CD14-positive monocyte (primary cell): ENCODE data around the gene DLEC1. TPM values are rescaled to one million over a fixed set of nuclear protein-coding genes. Genes with fewer than 3 reads are reported as not detected.

ENCODE experiments used
- DNase-seq, 3 donors: peaks; one replicate each; pipeline ENCODE4 v3.0.0-alpha.2; 2011 to 2022
- H2AFZ ChIP-seq: 2 replicates; pipeline ENCODE4 v1.6.0; 2012; ENCODE audit warnings: mild to moderate bottlenecking, low read depth, low read length, inconsistent platforms; ENCODE audit not compliant: insufficient read depth, poor library complexity, severe bottlenecking
- H3K27ac ChIP-seq, 2 donors: 1 replicate in 1 of 2; 2 replicates in 1 of 2; pipeline ENCODE4 v1.5.1; 2012 to 2013; ENCODE audit warnings: low read length in 2 of 2, control low read depth in 1 of 2, inconsistent platforms in 1 of 2, low read depth in 1 of 2, mild to moderate bottlenecking in 1 of 2
- H3K27me3 ChIP-seq, 2 donors: one replicate each; pipeline versions ENCODE4 v1.6.0 to v1.6.1; 2011 to 2013; ENCODE audit warnings: low read length in 2 of 2; ENCODE audit not compliant: control insufficient read depth in 2 of 2, insufficient read depth in 2 of 2
- H3K36me3 ChIP-seq, 2 donors: replicated peaks in 1 of 2; 1 replicate in 1 of 2; 2 replicates in 1 of 2; pipeline versions ENCODE4 v1.5.1 to v1.6.1; 2012 to 2013; ENCODE audit warnings: low read length in 2 of 2, control low read depth in 1 of 2, inconsistent platforms in 1 of 2, mild to moderate bottlenecking in 1 of 2; ENCODE audit not compliant: insufficient read depth in 2 of 2, control insufficient read depth in 1 of 2
- H3K4me1 ChIP-seq, 2 donors: 1 replicate in 1 of 2; 2 replicates in 1 of 2; pipeline versions ENCODE4 v1.5.1 to v1.6.1; 2012 to 2013; ENCODE audit warnings: low read length in 2 of 2, control low read depth in 1 of 2, inconsistent platforms in 1 of 2, mild to moderate bottlenecking in 1 of 2, moderate library complexity in 1 of 2; ENCODE audit not compliant: insufficient read depth in 2 of 2, control insufficient read depth in 1 of 2
- H3K4me2 ChIP-seq: replicated peaks from 2 replicates; pipeline ENCODE3; 2012; ENCODE audit warnings: low read length, moderate library complexity, mild to moderate bottlenecking; ENCODE audit not compliant: poor library complexity, severe bottlenecking; ENCODE audit errors: extremely low read depth
- H3K4me3 ChIP-seq, 3 experiments: fragments of 200-600 bp in 1 of 3; sonication (generic) in 1 of 3; replicated peaks in 1 of 3; 1 replicate in 2 of 3; 2 replicates in 1 of 3; pipeline ENCODE4 v1.5.1; 2011 to 2013; ENCODE audit warnings: low read length in 3 of 3, mild to moderate bottlenecking in 3 of 3, control low read depth in 2 of 3, low read depth in 2 of 3, inconsistent platforms in 1 of 3, moderate library complexity in 1 of 3
- H3K79me2 ChIP-seq: 2 replicates; pipeline ENCODE4 v1.6.0; 2012; ENCODE audit warnings: mild to moderate bottlenecking, control low read depth, inconsistent platforms, low read length, moderate library complexity; ENCODE audit not compliant: insufficient read depth
- H3K9ac ChIP-seq: 2 replicates; pipeline ENCODE4 v1.6.0; 2017; ENCODE audit warnings: low read length, mild to moderate bottlenecking; ENCODE audit not compliant: insufficient read depth, poor library complexity, severe bottlenecking
- H3K9me3 ChIP-seq, 2 donors: replicated peaks in 1 of 2; 1 replicate in 1 of 2; 2 replicates in 1 of 2; pipeline versions ENCODE4 v1.5.1 to v1.6.1; 2012 to 2013; ENCODE audit warnings: low read length in 2 of 2, control low read depth in 1 of 2; ENCODE audit not compliant: control insufficient read depth in 1 of 2, insufficient read depth in 1 of 2
- H4K20me1 ChIP-seq: 2 replicates; pipeline ENCODE4 v1.6.0; 2012; ENCODE audit warnings: mild to moderate bottlenecking, low read length, control low read depth, moderate library complexity; ENCODE audit not compliant: insufficient read depth
- H3K27ac Mint-ChIP-seq, 7 donors: one replicate each; pipeline ENCODE4 v1.8.0; 2020; ENCODE audit warnings: mild to moderate bottlenecking in 7 of 7, mixed read lengths in 7 of 7, moderate library complexity in 6 of 7, inconsistent platforms in 2 of 7
- H3K27me3 Mint-ChIP-seq, 3 donors: one replicate each; pipeline ENCODE4 v1.8.0; 2021 to 2022; ENCODE audit warnings: low read depth in 3 of 3, mild to moderate bottlenecking in 3 of 3, mixed read lengths in 3 of 3, moderate library complexity in 3 of 3, inconsistent platforms in 1 of 3
- H3K36me3 Mint-ChIP-seq, 2 donors: one replicate each; pipeline ENCODE4 v1.8.0; 2020; ENCODE audit warnings: mixed read lengths in 2 of 2, inconsistent platforms in 1 of 2, mild to moderate bottlenecking in 1 of 2
- H3K4me1 Mint-ChIP-seq: one replicate; pipeline ENCODE4 v1.8.0; 2020; ENCODE audit warnings: mild to moderate bottlenecking, mixed read lengths
- H3K4me3 Mint-ChIP-seq, 2 donors: one replicate each; pipeline ENCODE4 v1.8.0; 2020; ENCODE audit warnings: mild to moderate bottlenecking in 2 of 2, mixed read lengths in 2 of 2, moderate library complexity in 1 of 2
- H3K9me3 Mint-ChIP-seq, 7 donors: one replicate each; pipeline ENCODE4 v1.8.0; 2020 to 2022; ENCODE audit warnings: mixed read lengths in 7 of 7, mild to moderate bottlenecking in 6 of 7, moderate library complexity in 6 of 7, inconsistent platforms in 2 of 7
- CTCF ChIP-seq: fragments of 200-600 bp; IDR thresholded peaks from one replicate; pipeline ENCODE4 v1.8.0; 2022; ENCODE audit warnings: antibody characterized with exemption, mild to moderate bottlenecking
- WGBS: methylation state at CpG from one replicate; pipeline ENCODE4 v1.1.5; 2013; ENCODE audit warnings: missing lambda C conversion rate; ENCODE audit not compliant: insufficient coverage; 5-methylcytosine and 5-hydroxymethylcytosine counted together
- intact Hi-C, 2 donors: fragments of 100-400 bp; cut with micrococcal nuclease; formaldehyde crosslinking; loops; one replicate each; pipeline versions ENCODE4 v1.15.0 to v1.15.1; 2023
- polyA plus RNA-seq, 3 donors: library from polyadenylated mRNA; depleted of rRNA in 1 of 3; unstranded in 2 of 3; stranded (reverse) in 1 of 3; fragments of 300-500 nt in 2 of 3; fragments of >200 nt in 1 of 3; fragmentation: Illumina TruSeq in 2 of 3; gene quantifications; 1 replicate in 2 of 3; 2 replicates in 1 of 3; pipeline ENCODE4 v1.2.3, GENCODE V29; 2012 to 2021

Gene DLEC1
- polyA plus RNA-seq, 3 donors: 0.11 to 0.81 (median 0.14) TPM

- peaks cover 53 to 65% of the 10 kb centered on the region in 2 donors for H3K4me1 ChIP-seq
- Mint-ChIP-seq H3K4me3 (peak overlapping the region; percentile 92 to 97), H3K27ac (peak overlapping the region; percentile 95 to 99 (median 97)), H3K36me3 (peaks cover 16 to 24% of the 10 kb centered on the region in 2 donors), H3K27me3 (peaks cover 1 to 3% (median 2%) of the 10 kb centered on the region in 3 donors), H3K9me3 (no peaks in the 10 kb centered on the region), H3K4me1 (peaks cover 63% of the 10 kb centered on the region)
- peak overlapping the region; percentile 91 for H2AFZ ChIP-seq
- no peaks in the 10 kb centered on the region for H3K27me3 ChIP-seq
- DNase-seq: no peak
- peaks cover 6 to 15% of the 10 kb centered on the region in 2 donors for H3K36me3 ChIP-seq
- no peak for TF ChIP-seq CTCF
- peak overlapping the region; percentile 94 for H3K27ac ChIP-seq
- WGBS: no CpG with 5 or more reads among the region's 2 CpGs
- H3K9ac ChIP-seq: peak overlapping the region; percentile 85
- H3K9me3 ChIP-seq: no peaks in the 10 kb centered on the region
- H3K79me2 ChIP-seq: peaks cover 39% of the 10 kb centered on the region
- H3K4me2 ChIP-seq: peak overlapping the region; percentile 79
- peak overlapping the region; percentile 62 to 84 (median 67) for H3K4me3 ChIP-seq
- no peaks in the 10 kb centered on the region for H4K20me1 ChIP-seq
- intact Hi-C loops: no loop called here
Observed at GRCh38 chr3:37994639-37994972, 44.4 kb upstream of the DLEC1 start.

- TF ChIP-seq CTCF: no peak
- Histone ChIP-seq H3K4me2 (no peak overlapping the region), H3K27me3 (no peaks in the 10 kb centered on the region), H3K4me3 (no peak overlapping the region), H3K9ac (no peak overlapping the region), H3K27ac (peak overlapping the region in 1 of 2 donors; percentile 63), H3K36me3 (peaks cover 12 to 28% of the 10 kb centered on the region in 2 donors), H3K4me1 (peaks cover 53 to 65% of the 10 kb centered on the region in 2 donors), H4K20me1 (no peaks in the 10 kb centered on the region), H3K79me2 (peaks cover 39% of the 10 kb centered on the region), H3K9me3 (no peaks in the 10 kb centered on the region), H2AFZ (no peak overlapping the region)
- Mint-ChIP-seq H3K4me3 (no peak overlapping the region), H3K9me3 (no peaks in the 10 kb centered on the region), H3K4me1 (peaks cover 56% of the 10 kb centered on the region), H3K27ac (peak overlapping the region in 6 of 7 donors; percentile 73 to 96 (median 81)), H3K36me3 (peaks cover 28 to 37% of the 10 kb centered on the region in 2 donors), H3K27me3 (peaks cover 0 to 3% (median 2%) of the 10 kb centered on the region in 3 donors)
- no peak for DNase-seq
- 92% methylated on average over 4 of the region's 10 CpGs for WGBS
- intact Hi-C loops: no loop called here
Observed at GRCh38 chr3:37995652-37996641, 43.1 kb upstream of the DLEC1 start.
